Panc1 (cell line): ENCODE measurements around the gene KLHDC9.

ENCODE experiments used
- POLR2AphosphoS5 ChIP-seq: IDR thresholded peaks from 2 replicates; pipeline ENCODE4 v1.6.1; 2012; ENCODE audit warnings: mild to moderate bottlenecking, low read depth, low read length, moderate library complexity
- TF ChIP-seq, protein P1 (sequence below): fragments of 450-650 bp; IDR thresholded peaks from 2 replicates; pipeline ENCODE4 v1.5.1; 2017; ENCODE audit warnings: mild to moderate bottlenecking

GRCh38 chr1:161122967-161123366 lies 24.8 kb downstream of the KLHDC9 start:
- TF ChIP-seq, protein P1, sequence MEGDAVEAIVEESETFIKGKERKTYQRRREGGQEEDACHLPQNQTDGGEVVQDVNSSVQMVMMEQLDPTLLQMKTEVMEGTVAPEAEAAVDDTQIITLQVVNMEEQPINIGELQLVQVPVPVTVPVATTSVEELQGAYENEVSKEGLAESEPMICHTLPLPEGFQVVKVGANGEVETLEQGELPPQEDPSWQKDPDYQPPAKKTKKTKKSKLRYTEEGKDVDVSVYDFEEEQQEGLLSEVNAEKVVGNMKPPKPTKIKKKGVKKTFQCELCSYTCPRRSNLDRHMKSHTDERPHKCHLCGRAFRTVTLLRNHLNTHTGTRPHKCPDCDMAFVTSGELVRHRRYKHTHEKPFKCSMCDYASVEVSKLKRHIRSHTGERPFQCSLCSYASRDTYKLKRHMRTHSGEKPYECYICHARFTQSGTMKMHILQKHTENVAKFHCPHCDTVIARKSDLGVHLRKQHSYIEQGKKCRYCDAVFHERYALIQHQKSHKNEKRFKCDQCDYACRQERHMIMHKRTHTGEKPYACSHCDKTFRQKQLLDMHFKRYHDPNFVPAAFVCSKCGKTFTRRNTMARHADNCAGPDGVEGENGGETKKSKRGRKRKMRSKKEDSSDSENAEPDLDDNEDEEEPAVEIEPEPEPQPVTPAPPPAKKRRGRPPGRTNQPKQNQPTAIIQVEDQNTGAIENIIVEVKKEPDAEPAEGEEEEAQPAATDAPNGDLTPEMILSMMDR, result no peak
- no peak for TF ChIP-seq POLR2AphosphoS5
